Adrenal gland (tissue), 12 donors: ENCODE results near the gene LSAMP. TPM values are rescaled to one million over a fixed set of nuclear protein-coding genes. Genes with fewer than 3 reads are reported as not detected.

ENCODE experiments used
- DNase-seq, 7 donors: peaks; one replicate each; pipeline ENCODE4 v3.0.0-alpha.2; 2019 to 2020
- H3K27ac ChIP-seq, 5 donors: fragments of 200-600 bp; sonication (generic) in 4 of 5; 1 replicate in 3 of 5; 2 replicates in 2 of 5; pipeline versions ENCODE4 v1.5.1 to v1.8.0; 2016 to 2020; ENCODE audit warnings: mild to moderate bottlenecking in 1 of 5
- H3K27me3 ChIP-seq: fragments of 200-600 bp; 2 replicates; pipeline ENCODE4 v1.8.0; 2021
- H3K36me3 ChIP-seq, 2 donors: fragments of 200-600 bp; replicated peaks in 1 of 2; 1 replicate in 1 of 2; 2 replicates in 1 of 2; pipeline versions ENCODE4 v1.5.1 to v1.8.0; 2018 to 2022
- H3K4me1 ChIP-seq, 2 donors: fragments of 200-600 bp; replicated peaks in 1 of 2; 1 replicate in 1 of 2; 2 replicates in 1 of 2; pipeline versions ENCODE4 v1.5.1 to v1.8.0; 2018 to 2021
- H3K4me3 ChIP-seq, 4 donors: fragments of 200-600 bp; sonication (generic) in 3 of 4; one replicate each; pipeline ENCODE4 v1.5.1; 2016 to 2018
- H3K9me3 ChIP-seq, 3 donors: fragments of 200-600 bp; sonication (generic) in 1 of 3; replicated peaks in 1 of 3; 1 replicate in 2 of 3; 2 replicates in 1 of 3; pipeline versions ENCODE4 v1.5.1 to v1.8.0; 2016 to 2021
- CTCF ChIP-seq, 6 experiments: fragments of 450-650 bp in 4 of 6; fragments of 200-600 bp in 2 of 6; sonication (generic) in 1 of 6; IDR thresholded peaks; 1 replicate in 5 of 6; 2 replicates in 1 of 6; pipeline versions ENCODE4 v1.5.1 to v1.8.0; 2016 to 2021; ENCODE audit warnings: antibody characterized with exemption in 6 of 6, mild to moderate bottlenecking in 2 of 6, moderate library complexity in 1 of 6
- POLR2A ChIP-seq, 2 donors: fragments of 450-650 bp; IDR thresholded peaks; one replicate each; pipeline ENCODE4 v1.6.1; 2017; ENCODE audit warnings: antibody characterized with exemption in 2 of 2, mild to moderate bottlenecking in 2 of 2, moderate library complexity in 1 of 2
- WGBS, 4 donors: extraction: QIAGEN DNeasy Blood & Tissue Kit in 2 of 4; methylation state at CpG; one replicate each; pipeline versions ENCODE4 v1.1.5 to v1.1.7; 2013 to 2017; 5-methylcytosine and 5-hydroxymethylcytosine counted together
- intact Hi-C, 2 donors: fragments of 100-400 bp; cut with DNase I; formaldehyde crosslinking; loops; one replicate each; pipeline versions ENCODE4 v1.14.1 to v1.15.0; 2022 to 2023
- polyA plus RNA-seq, 3 donors: library from polyadenylated mRNA; stranded (reverse); fragments of 200-250 nt in 2 of 3; fragments of 350-450 nt in 1 of 3; fragmentation: Illumina TruSeq in 1 of 3; extraction: RNeasy Lipid Tissue Mini Kit (QIAGEN cat#74804) in 1 of 3; gene quantifications; one replicate each; pipeline ENCODE4 v1.2.3, GENCODE V29; 2013 to 2014
- total RNA-seq, 9 donors: library from RNA; depleted of rRNA in 4 of 9; stranded (reverse); fragments of >200 nt in 4 of 9; fragments of 120-200 nt in 1 of 9; fragmentation: NEBNext Ultra II Directional in 1 of 9; extraction: Animal tissue kit (Norgen Biotek cat#: 25700) in 1 of 9; gene quantifications; one replicate each; pipeline versions ENCODE4 v1.1.0 to v1.2.4, GENCODE V29; 2013 to 2023
- donor health status: healthy with polysubstance abuse.
- donor health status: Bipolar disorder and iron deficiency.
- donor health status: DM: yes; HTN: yes; CAD: no.
- donor health status: DM: no; HTN: no; CAD: no.
- donor health status: DM: no; HTN: no; CAD: no.
- donor health status: DM: yes; HTN: yes; CAD: no.

The LSAMP gene
- total and polyA plus RNA-seq, 12 donors = 5.8 to 53.5 (median 24.3) TPM

GRCh38 chr3:115861166-115861733 is 584.0 kb downstream of the LSAMP start:
- no peaks in the 10 kb centered on the region for H3K4me1 ChIP-seq
- no peak for TF ChIP-seq CTCF (IDR thresholded peaks at IDR 0.05)
- TF ChIP-seq POLR2A (IDR thresholded peaks at IDR 0.05) = no peak

DNA sequence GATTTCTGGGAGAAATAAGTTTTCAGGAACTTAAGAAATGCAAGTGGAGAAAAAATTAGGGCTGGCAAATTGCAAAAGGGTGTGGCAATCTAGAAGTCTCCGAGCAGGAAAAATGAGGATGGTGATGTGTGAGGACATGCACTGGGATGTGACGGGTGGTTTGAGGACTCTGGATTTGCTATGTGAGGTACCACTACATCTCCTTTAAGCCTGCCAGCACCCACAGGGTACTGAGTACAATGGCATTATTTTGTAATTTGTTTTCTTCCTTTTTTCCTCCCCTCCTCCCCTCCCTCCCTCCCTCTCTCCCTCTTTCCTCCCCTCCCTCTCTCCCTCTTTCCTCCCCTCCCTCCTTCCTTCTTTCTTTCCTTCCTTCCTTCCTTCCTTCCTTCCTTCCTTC is 584.5 kb downstream of the LSAMP start:
- intact Hi-C loops = no loop called here

More at GRCh38 chr3:115861166-115861733, 584.0 kb downstream of the LSAMP start:
- H3K9me3 ChIP-seq = no peaks in the 10 kb centered on the region
- no peaks in the 10 kb centered on the region for H3K27me3 ChIP-seq
- no peak for DNase-seq
- H3K27ac ChIP-seq = no peak overlapping the region
- WGBS, 4 donors = 81 to 91% (median 85%) methylated on average over 6 of the region's 6 CpGs
- intact Hi-C loops = no loop called here
- no peaks in the 10 kb centered on the region for H3K36me3 ChIP-seq
- no peak overlapping the region for H3K4me3 ChIP-seq

DNA sequence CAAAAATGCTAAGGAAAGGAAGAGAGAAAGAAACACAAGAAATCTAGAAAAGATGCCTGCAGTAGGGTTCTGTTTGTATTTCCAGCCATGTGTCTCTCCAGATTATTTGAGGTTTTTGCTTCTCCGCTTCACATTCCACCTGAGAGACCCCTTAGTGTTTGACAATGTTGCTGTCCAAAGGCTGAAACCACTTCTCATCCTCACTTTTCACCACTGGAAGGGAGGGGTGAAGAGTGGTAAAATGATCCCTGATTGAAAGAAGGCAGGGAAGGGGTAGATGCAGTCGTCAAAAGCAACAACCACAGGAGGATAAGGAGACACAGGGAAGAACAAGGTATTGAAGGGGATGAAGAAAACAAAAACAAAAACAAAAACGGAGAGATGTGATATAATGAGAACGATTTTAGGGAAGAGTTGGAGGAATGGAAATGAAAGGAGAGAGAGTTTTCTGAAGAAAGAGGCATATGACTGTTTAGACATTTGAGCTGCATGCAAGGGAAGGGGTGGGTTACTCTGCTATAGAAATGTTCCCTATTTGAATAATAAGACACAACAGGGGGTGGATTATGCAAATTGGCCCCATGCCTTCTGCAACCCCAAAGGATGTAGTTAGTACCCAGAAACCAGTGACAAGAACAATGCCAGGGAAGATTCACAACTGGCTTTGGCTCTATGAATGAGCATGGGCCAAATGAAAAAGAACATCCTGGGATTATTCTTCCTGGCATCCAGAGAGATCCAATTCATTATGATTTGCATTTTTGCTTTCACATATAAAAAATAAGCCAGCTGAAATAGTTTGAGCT is 586.1 kb downstream of the LSAMP start:
- DNase-seq = no peak
- no peaks in the 10 kb centered on the region for H3K9me3 ChIP-seq
- no peaks in the 10 kb centered on the region for H3K4me1 ChIP-seq
- WGBS, 4 donors = 42 to 52% (median 48%) methylated on average over 4 of the region's 4 CpGs
- intact Hi-C loops = no loop called here
- no peak overlapping the region for H3K4me3 ChIP-seq
- no peak for TF ChIP-seq CTCF (IDR thresholded peaks at IDR 0.05)
- TF ChIP-seq POLR2A (IDR thresholded peaks at IDR 0.05) = no peak
- no peak overlapping the region for H3K27ac ChIP-seq
- no peaks in the 10 kb centered on the region for H3K27me3 ChIP-seq
- H3K36me3 ChIP-seq = no peaks in the 10 kb centered on the region

More for the DNA sequence above, 584.5 kb downstream of the LSAMP start:
- H3K36me3 ChIP-seq = no peaks in the 10 kb centered on the region
- no peaks in the 10 kb centered on the region for H3K9me3 ChIP-seq
- DNase-seq = no peak
- H3K27me3 ChIP-seq = no peaks in the 10 kb centered on the region
- H3K4me3 ChIP-seq = no peak overlapping the region
- H3K4me1 ChIP-seq = no peaks in the 10 kb centered on the region
- 93 to 98% (median 97%) methylated on average over 2 of the region's 2 CpGs for WGBS, 4 donors
- H3K27ac ChIP-seq = no peak overlapping the region
- TF ChIP-seq CTCF (IDR thresholded peaks at IDR 0.05) (no peak), POLR2A (IDR thresholded peaks at IDR 0.05) (no peak)

- H3K9me3 ChIP-seq = no peaks in the 10 kb centered on the region
- no peak overlapping the region for H3K27ac ChIP-seq
- intact Hi-C loops = no loop called here
- no peaks in the 10 kb centered on the region for H3K4me1 ChIP-seq
- no peak for DNase-seq
- 75 to 81% (median 80%) methylated on average over 3 of the region's 3 CpGs for WGBS, 4 donors
- no peak overlapping the region for H3K4me3 ChIP-seq
- no peaks in the 10 kb centered on the region for H3K27me3 ChIP-seq
- TF ChIP-seq POLR2A (IDR thresholded peaks at IDR 0.05) (no peak), CTCF (IDR thresholded peaks at IDR 0.05) (no peak)
- H3K36me3 ChIP-seq = no peaks in the 10 kb centered on the region
These were observed 587.7 kb downstream of the LSAMP start for GRCh38 chr3:115857518-115858136.
